GM23338 (cell line): ENCODE results near the gene FHDC1. TPM values are rescaled to one million over a fixed set of nuclear protein-coding genes. Genes with fewer than 3 reads are reported as not detected.

Experiments
- ATAC-seq: fragments of 200-7000 bp; cut with Tn5 transposase; 3 replicates; pipeline ENCODE4 v1.9.1; 2020
- DNase-seq: peaks from one replicate; pipeline ENCODE4 v3.0.0-alpha.2; 2015; ENCODE audit warnings: low spot score
- H2AFZ ChIP-seq: fragments of 200-600 bp; sonication (generic); 2 replicates; pipeline ENCODE4 v1.8.0; 2016; ENCODE audit warnings: antibody characterized with exemption, mild to moderate bottlenecking, moderate library complexity
- H3F3A ChIP-seq: fragments of 200-600 bp; sonication (generic); replicated peaks from 2 replicates; pipeline ENCODE4 v1.8.0; 2017; ENCODE audit warnings: antibody characterized with exemption, mixed run types, low read depth
- H3K27ac ChIP-seq: fragments of 200-600 bp; sonication (generic); 2 replicates; pipeline ENCODE4 v1.6.1; 2016; ENCODE audit warnings: low read depth
- H3K27me3 ChIP-seq: fragments of 200-600 bp; sonication (generic); 2 replicates; pipeline ENCODE4 v1.8.0; 2016; ENCODE audit warnings: mild to moderate bottlenecking, mixed run types, moderate library complexity; ENCODE audit not compliant: insufficient read depth
- H3K36me3 ChIP-seq: fragments of 200-600 bp; sonication (generic); 2 replicates; pipeline ENCODE4 v1.8.0; 2016; ENCODE audit warnings: mild to moderate bottlenecking; ENCODE audit not compliant: insufficient read depth
- H3K4me1 ChIP-seq: fragments of 200-600 bp; sonication (generic); 2 replicates; pipeline ENCODE4 v1.8.0; 2016; ENCODE audit warnings: mild to moderate bottlenecking, moderate library complexity; ENCODE audit not compliant: insufficient read depth
- H3K4me2 ChIP-seq: fragments of 200-600 bp; sonication (generic); 2 replicates; pipeline ENCODE4 v1.7.1; 2017; ENCODE audit warnings: mixed run types
- H3K4me3 ChIP-seq: fragments of 200-600 bp; sonication (generic); 2 replicates; pipeline ENCODE4 v1.6.1; 2016; ENCODE audit warnings: mixed run types
- H3K79me2 ChIP-seq: fragments of 200-600 bp; sonication (generic); replicated peaks from 2 replicates; pipeline ENCODE4 v1.8.0; 2017; ENCODE audit warnings: mild to moderate bottlenecking; ENCODE audit not compliant: insufficient read depth
- H3K9me2 ChIP-seq: fragments of 200-600 bp; sonication (generic); 2 replicates; pipeline ENCODE4 v1.8.0; 2017; ENCODE audit not compliant: insufficient read depth
- H4K20me1 ChIP-seq: fragments of 200-600 bp; sonication (generic); replicated peaks from 2 replicates; pipeline ENCODE4 v1.8.0; 2017; ENCODE audit warnings: mild to moderate bottlenecking; ENCODE audit not compliant: insufficient read depth
- H3K27ac Mint-ChIP-seq: 2 replicates; pipeline ENCODE4 v1.8.0; 2020; ENCODE audit warnings: inconsistent platforms, mild to moderate bottlenecking, moderate library complexity, mixed read lengths
- H3K27me3 Mint-ChIP-seq: 3 replicates; pipeline ENCODE4 v1.8.0; 2022; ENCODE audit warnings: low read depth, mild to moderate bottlenecking, moderate library complexity, mixed read lengths, inconsistent platforms; ENCODE audit not compliant: insufficient read depth, poor library complexity
- H3K36me3 Mint-ChIP-seq: 3 replicates; pipeline ENCODE4 v1.8.0; 2021; ENCODE audit warnings: low read depth, mild to moderate bottlenecking, inconsistent platforms, moderate library complexity, mixed read lengths
- H3K4me1 Mint-ChIP-seq: 3 replicates; pipeline ENCODE4 v1.8.0; 2020; ENCODE audit warnings: mild to moderate bottlenecking, inconsistent platforms, mixed read lengths
- H3K4me3 Mint-ChIP-seq: 3 replicates; pipeline ENCODE4 v1.8.0; 2021; ENCODE audit warnings: moderate library complexity, mild to moderate bottlenecking, inconsistent platforms, mixed read lengths
- H3K9me3 Mint-ChIP-seq: 3 replicates; pipeline ENCODE4 v1.8.0; 2020; ENCODE audit warnings: moderate library complexity, mild to moderate bottlenecking, inconsistent platforms, mixed read lengths
- CREB1 ChIP-seq: fragments of 250-450 bp; sonication (Bioruptor Pico); IDR thresholded peaks from 2 replicates; pipeline ENCODE4 v1.5.0; 2020; ENCODE audit warnings: low read depth, mild to moderate bottlenecking, moderate library complexity
- EZH2 ChIP-seq: fragments of 200-600 bp; sonication (generic); IDR thresholded peaks from one replicate; pipeline ENCODE4 v1.8.0; 2017; ENCODE audit warnings: antibody characterized with exemption, mild to moderate bottlenecking, low read depth; ENCODE audit not compliant: unreplicated experiment
- EZH2phosphoT487 ChIP-seq: fragments of 200-600 bp; sonication (generic); IDR thresholded peaks from one replicate; pipeline ENCODE4 v1.8.1; 2018; ENCODE audit warnings: antibody characterized with exemption; ENCODE audit not compliant: unreplicated experiment
- JUNB ChIP-seq: IDR thresholded peaks from one replicate; pipeline ENCODE4 v1.6.1; 2016; ENCODE audit warnings: antibody characterized with exemption; ENCODE audit not compliant: unreplicated experiment
- NANOG ChIP-seq: IDR thresholded peaks from 2 replicates; pipeline ENCODE4 v1.6.1; 2016; ENCODE audit warnings: antibody characterized with exemption, borderline replicate concordance
- POLR2AphosphoS5 ChIP-seq: IDR thresholded peaks from 2 replicates; pipeline ENCODE4 v1.6.1; 2016; ENCODE audit warnings: antibody characterized with exemption, low read depth
- STAT1 ChIP-seq: IDR thresholded peaks from one replicate; pipeline ENCODE4 v1.6.1; 2016; ENCODE audit warnings: antibody characterized with exemption; ENCODE audit not compliant: unreplicated experiment
- ZNF114 ChIP-seq: fragments of 250-450 bp; sonication (Bioruptor Pico); IDR thresholded peaks from 2 replicates; pipeline ENCODE4 v1.5.0; 2020; ENCODE audit warnings: mild to moderate bottlenecking, moderate library complexity
- ZNF331 ChIP-seq: fragments of 250-450 bp; sonication (Bioruptor Pico); IDR thresholded peaks from 2 replicates; pipeline ENCODE4 v1.5.0; 2020; ENCODE audit warnings: low read depth, mild to moderate bottlenecking, moderate library complexity
- polyA plus RNA-seq: library from polyadenylated mRNA; unstranded; fragments of >200 nt; fragmentation: Nextera tagmentation; extraction: Ambion mirVana; gene quantifications from 2 replicates; pipeline ENCODE4 v1.2.1, GENCODE V29; 2016
- total RNA-seq: library from RNA; depleted of rRNA; stranded (reverse); fragments of >200 nt; shearing (Covaris generic); gene quantifications from 2 replicates; pipeline ENCODE4 v1.2.3, GENCODE V29; 2014
- TF ChIP-seq, protein P1 (sequence below), 2 experiments: fragments of 200-600 bp in 1 of 2; sonication (generic) in 1 of 2; conservative IDR thresholded peaks; 2 replicates each; pipeline versions ENCODE4 v1.5.1 to v1.6.1; 2016 to 2017; ENCODE audit warnings: antibody characterized with exemption in 2 of 2, low read depth in 2 of 2, mild to moderate bottlenecking in 2 of 2, moderate library complexity in 1 of 2
- TF ChIP-seq, protein P2 (sequence below): IDR thresholded peaks from one replicate; pipeline ENCODE4 v1.6.1; 2018; ENCODE audit warnings: antibody characterized with exemption; ENCODE audit not compliant: unreplicated experiment
- TF ChIP-seq, protein P3 (sequence below): IDR thresholded peaks from 2 replicates; pipeline ENCODE4 v1.6.1; 2016; ENCODE audit warnings: antibody characterized with exemption

FHDC1 gene
- total and polyA plus RNA-seq, 2 experiments from 2014 or later = 9.5 to 22.8 TPM

DNA sequence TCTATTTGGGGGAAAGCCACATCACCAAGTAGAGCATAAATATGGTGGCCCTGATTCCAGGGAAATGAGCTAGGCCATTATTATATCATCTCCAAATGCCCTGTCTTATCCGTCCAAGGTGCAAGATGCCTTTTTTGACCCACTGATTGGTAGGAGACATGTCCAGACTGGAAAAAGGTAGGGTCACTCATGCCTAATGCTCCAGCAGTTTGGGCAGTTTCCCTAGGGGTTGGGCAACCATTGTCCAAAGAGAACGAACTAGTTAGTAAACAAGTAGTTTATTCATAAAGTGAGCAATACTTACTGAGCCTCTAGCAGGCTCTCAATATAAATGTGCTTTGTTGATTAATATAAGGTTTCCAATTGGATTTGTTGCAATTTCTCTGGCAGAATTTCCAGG is 6.2 kb downstream of the FHDC1 start (continued):
- TF ChIP-seq, protein P1, sequence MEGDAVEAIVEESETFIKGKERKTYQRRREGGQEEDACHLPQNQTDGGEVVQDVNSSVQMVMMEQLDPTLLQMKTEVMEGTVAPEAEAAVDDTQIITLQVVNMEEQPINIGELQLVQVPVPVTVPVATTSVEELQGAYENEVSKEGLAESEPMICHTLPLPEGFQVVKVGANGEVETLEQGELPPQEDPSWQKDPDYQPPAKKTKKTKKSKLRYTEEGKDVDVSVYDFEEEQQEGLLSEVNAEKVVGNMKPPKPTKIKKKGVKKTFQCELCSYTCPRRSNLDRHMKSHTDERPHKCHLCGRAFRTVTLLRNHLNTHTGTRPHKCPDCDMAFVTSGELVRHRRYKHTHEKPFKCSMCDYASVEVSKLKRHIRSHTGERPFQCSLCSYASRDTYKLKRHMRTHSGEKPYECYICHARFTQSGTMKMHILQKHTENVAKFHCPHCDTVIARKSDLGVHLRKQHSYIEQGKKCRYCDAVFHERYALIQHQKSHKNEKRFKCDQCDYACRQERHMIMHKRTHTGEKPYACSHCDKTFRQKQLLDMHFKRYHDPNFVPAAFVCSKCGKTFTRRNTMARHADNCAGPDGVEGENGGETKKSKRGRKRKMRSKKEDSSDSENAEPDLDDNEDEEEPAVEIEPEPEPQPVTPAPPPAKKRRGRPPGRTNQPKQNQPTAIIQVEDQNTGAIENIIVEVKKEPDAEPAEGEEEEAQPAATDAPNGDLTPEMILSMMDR (conservative IDR thresholded peaks at IDR 0.05; ENCODE audit: low read depth in 2 of 2) = no peak
- TF ChIP-seq, protein P2, sequence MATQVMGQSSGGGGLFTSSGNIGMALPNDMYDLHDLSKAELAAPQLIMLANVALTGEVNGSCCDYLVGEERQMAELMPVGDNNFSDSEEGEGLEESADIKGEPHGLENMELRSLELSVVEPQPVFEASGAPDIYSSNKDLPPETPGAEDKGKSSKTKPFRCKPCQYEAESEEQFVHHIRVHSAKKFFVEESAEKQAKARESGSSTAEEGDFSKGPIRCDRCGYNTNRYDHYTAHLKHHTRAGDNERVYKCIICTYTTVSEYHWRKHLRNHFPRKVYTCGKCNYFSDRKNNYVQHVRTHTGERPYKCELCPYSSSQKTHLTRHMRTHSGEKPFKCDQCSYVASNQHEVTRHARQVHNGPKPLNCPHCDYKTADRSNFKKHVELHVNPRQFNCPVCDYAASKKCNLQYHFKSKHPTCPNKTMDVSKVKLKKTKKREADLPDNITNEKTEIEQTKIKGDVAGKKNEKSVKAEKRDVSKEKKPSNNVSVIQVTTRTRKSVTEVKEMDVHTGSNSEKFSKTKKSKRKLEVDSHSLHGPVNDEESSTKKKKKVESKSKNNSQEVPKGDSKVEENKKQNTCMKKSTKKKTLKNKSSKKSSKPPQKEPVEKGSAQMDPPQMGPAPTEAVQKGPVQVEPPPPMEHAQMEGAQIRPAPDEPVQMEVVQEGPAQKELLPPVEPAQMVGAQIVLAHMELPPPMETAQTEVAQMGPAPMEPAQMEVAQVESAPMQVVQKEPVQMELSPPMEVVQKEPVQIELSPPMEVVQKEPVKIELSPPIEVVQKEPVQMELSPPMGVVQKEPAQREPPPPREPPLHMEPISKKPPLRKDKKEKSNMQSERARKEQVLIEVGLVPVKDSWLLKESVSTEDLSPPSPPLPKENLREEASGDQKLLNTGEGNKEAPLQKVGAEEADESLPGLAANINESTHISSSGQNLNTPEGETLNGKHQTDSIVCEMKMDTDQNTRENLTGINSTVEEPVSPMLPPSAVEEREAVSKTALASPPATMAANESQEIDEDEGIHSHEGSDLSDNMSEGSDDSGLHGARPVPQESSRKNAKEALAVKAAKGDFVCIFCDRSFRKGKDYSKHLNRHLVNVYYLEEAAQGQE = no peak
- TF ChIP-seq ZNF331 (CRISPR knock-in tag) (no peak), EZH2 (no peak)
- TF ChIP-seq, protein P3, sequence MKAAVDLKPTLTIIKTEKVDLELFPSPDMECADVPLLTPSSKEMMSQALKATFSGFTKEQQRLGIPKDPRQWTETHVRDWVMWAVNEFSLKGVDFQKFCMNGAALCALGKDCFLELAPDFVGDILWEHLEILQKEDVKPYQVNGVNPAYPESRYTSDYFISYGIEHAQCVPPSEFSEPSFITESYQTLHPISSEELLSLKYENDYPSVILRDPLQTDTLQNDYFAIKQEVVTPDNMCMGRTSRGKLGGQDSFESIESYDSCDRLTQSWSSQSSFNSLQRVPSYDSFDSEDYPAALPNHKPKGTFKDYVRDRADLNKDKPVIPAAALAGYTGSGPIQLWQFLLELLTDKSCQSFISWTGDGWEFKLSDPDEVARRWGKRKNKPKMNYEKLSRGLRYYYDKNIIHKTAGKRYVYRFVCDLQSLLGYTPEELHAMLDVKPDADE = no peak

DNA sequence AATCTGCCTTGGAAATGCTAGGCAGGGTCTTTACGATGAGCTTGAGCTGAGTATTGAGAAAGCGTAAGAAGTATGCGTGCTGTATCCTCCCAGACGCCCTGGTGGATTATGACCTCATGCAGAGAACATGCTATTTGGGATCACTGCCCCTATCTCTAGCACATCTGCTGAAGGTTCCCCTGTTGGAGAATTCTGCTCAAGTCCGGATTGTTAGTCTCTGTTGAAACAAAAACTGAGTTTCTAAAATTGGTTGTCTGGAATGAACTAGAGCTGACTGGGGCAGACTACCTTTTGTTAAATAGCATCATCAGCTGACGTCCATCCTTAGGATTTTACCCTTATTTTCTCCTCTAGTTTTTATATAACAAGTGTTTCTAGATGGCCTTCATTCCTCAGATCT is 7.5 kb downstream of the FHDC1 start:
- Histone ChIP-seq H3K36me3 (peaks cover 27% of the 10 kb centered on the region), H3K4me2 (no peak overlapping the region), H3K27ac (peak overlapping the region; percentile 52; the same call in 1 of the 2 replicates), H3K27me3 (peaks cover 2% of the 10 kb centered on the region), H3K9me2 (no peaks in the 10 kb centered on the region), H3K79me2 (peaks cover 99% of the 10 kb centered on the region), H3F3A (peaks cover 5% of the 10 kb centered on the region; the same call in 1 of the 2 replicates), H4K20me1 (peaks cover 46% of the 10 kb centered on the region), H3K4me3 (no peak overlapping the region), H3K4me1 (peaks cover 28% of the 10 kb centered on the region), H2AFZ (no peak overlapping the region)
- Mint-ChIP-seq H3K9me3 (no peaks in the 10 kb centered on the region), H3K4me3 (no peak overlapping the region), H3K27ac (no peak overlapping the region), H3K36me3 (peaks cover 54% of the 10 kb centered on the region), H3K27me3 (peaks cover 6% of the 10 kb centered on the region), H3K4me1 (peaks cover 32% of the 10 kb centered on the region)
- ATAC-seq = no peak
- DNase-seq = no peak
- TF ChIP-seq ZNF114 (CRISPR knock-in tag) (no peak), EZH2phosphoT487 (no peak), EZH2 (no peak), JUNB (no peak), POLR2AphosphoS5 (no peak), ZNF331 (CRISPR knock-in tag) (no peak), CREB1 (no peak), STAT1 (no peak), NANOG (no peak)
- TF ChIP-seq, protein P2 = no peak
- TF ChIP-seq, protein P1 (conservative IDR thresholded peaks at IDR 0.05; ENCODE audit: low read depth in 2 of 2) = no peak
- TF ChIP-seq, protein P3 = no peak
